ENCODE measurements around the gene PRH1. TPM values are rescaled to one million over a fixed set of nuclear protein-coding genes. Genes with fewer than 3 reads are reported as not detected.

PRH1 gene
- total and polyA plus RNA-seq, 2 of the 8 experiments (the other 6 are each of a cell fraction or from before 2014, with no cell fraction given): 4.5 to 6.5 TPM

- H3K4me1 ChIP-seq (replicated peaks in 1 of 4; ENCODE audit: control insufficient read depth in 3 of 4, insufficient read depth in 4 of 4, low read length in 3 of 4): no peaks in the 10 kb centered on the region
- H4K20me1 ChIP-seq (replicated peaks in 1 of 2; ENCODE audit: control insufficient read depth in 1 of 2, insufficient read depth in 2 of 2, low read length in 2 of 2): no peaks in the 10 kb centered on the region
- no peak overlapping the region for H2BK120ac ChIP-seq (replicated peaks; ENCODE audit: low read depth, low read length)
- H3K18ac ChIP-seq (ENCODE audit: extremely low read depth, low read length): no peak overlapping the region
- DNase-seq (ENCODE audit: low read depth in 1 of 2, low spot score in 2 of 2): no peak
- no peak overlapping the region for H3K23ac ChIP-seq (ENCODE audit: insufficient read length)
- H2BK20ac ChIP-seq (ENCODE audit: low read length): no peak overlapping the region
- no peak overlapping the region for H3K56ac ChIP-seq (replicated peaks; ENCODE audit: insufficient read length, low read depth, low read length)
- H3K27ac ChIP-seq (ENCODE audit: low read depth, low read length): no peak overlapping the region
- FAIRE-seq: no peak
- H3K4me2 ChIP-seq (ENCODE audit: insufficient read depth in 1 of 2, low read depth in 2 of 2, low read length in 2 of 2): no peak overlapping the region
- ChIA-PET CTCF (ENCODE audit: partially characterized antibody) (no interaction called here), POLR2A (ENCODE audit: partially characterized antibody) (no interaction called here)
- no peak overlapping the region for H2AK5ac ChIP-seq (ENCODE audit: low read depth, low read length)
- no peak overlapping the region for H3K4me3 ChIP-seq (ENCODE audit: extremely low read depth in 1 of 4, insufficient read depth in 2 of 4, low read depth in 3 of 4, low read length in 4 of 4)
- no peaks in the 10 kb centered on the region for H3K79me1 ChIP-seq (ENCODE audit: low read depth, low read length)
- no peak overlapping the region for H4K5ac ChIP-seq (ENCODE audit: insufficient read length, low read depth, low read length)
- no peak overlapping the region for H4K91ac ChIP-seq (replicated peaks; ENCODE audit: insufficient read length, low read length)
- H2AFZ ChIP-seq (ENCODE audit: low read length): no peak overlapping the region
- H4K8ac ChIP-seq (ENCODE audit: extremely low read depth, insufficient read depth, low read length): no peak overlapping the region
- no peak overlapping the region for H3K9ac ChIP-seq (replicated peaks in 1 of 4; ENCODE audit: extremely low read depth in 1 of 4, low read depth in 3 of 4, low read length in 3 of 4)
- no peak overlapping the region for H2BK15ac ChIP-seq (ENCODE audit: low read length)
- H3K79me2 ChIP-seq (ENCODE audit: control insufficient read depth in 1 of 2, insufficient read depth in 2 of 2, low read length in 2 of 2): no peaks in the 10 kb centered on the region
- no peaks in the 10 kb centered on the region for H3K36me3 ChIP-seq (ENCODE audit: control insufficient read depth in 2 of 4, insufficient read depth in 4 of 4, low read length in 3 of 4)
- H3K14ac ChIP-seq (ENCODE audit: insufficient read length): no peak overlapping the region
- H2BK12ac ChIP-seq (ENCODE audit: low read depth, low read length): no peak overlapping the region
- H3K4ac ChIP-seq (replicated peaks; ENCODE audit: insufficient read length, low read depth, low read length): no peak overlapping the region
- no peaks in the 10 kb centered on the region for H3K27me3 ChIP-seq (replicated peaks in 1 of 4; ENCODE audit: control insufficient read depth in 3 of 4, extremely low read depth in 1 of 4, insufficient read depth in 3 of 4, low read length in 3 of 4)
- no peak overlapping the region for H2BK5ac ChIP-seq (ENCODE audit: low read depth, low read length)
- no peaks in the 10 kb centered on the region for H3K23me2 ChIP-seq (ENCODE audit: low read depth, low read length)
- TF ChIP-seq HDAC6 (IDR thresholded peaks at IDR 0.05; ENCODE audit: low read depth, low read length) (no peak), MAFK (IDR thresholded peaks at IDR 0.05; ENCODE audit: low read depth, low read length) (no peak), SUZ12 (IDR thresholded peaks at IDR 0.05; ENCODE audit: low read length) (no peak), KDM5A (IDR thresholded peaks at IDR 0.05; ENCODE audit: low read length) (no peak), CTCF (IDR thresholded peaks at IDR 0.05; ENCODE audit: control extremely low read depth in 1 of 3, insufficient read depth in 1 of 3, low read depth in 1 of 3, low read length in 3 of 3) (no peak), ASH2L (IDR thresholded peaks at IDR 0.05; ENCODE audit: low read length) (no peak)
- 85% methylated on average over 8 of the region's 8 CpGs; no CpG with 5 or more reads in 1 of the 2 experiments for WGBS, 2 experiments (ENCODE audit: extremely low coverage in 1 of 2, insufficient coverage in 1 of 2, insufficient read length in 1 of 2, insufficient replicate concordance in 2 of 2, low coverage in 1 of 2, low lambda C conversion rate in 2 of 2, missing lambda C conversion rate in 1 of 2)
- H3K9me3 ChIP-seq (ENCODE audit: insufficient read depth in 2 of 2, low read depth in 1 of 2, low read length in 1 of 2): no peaks in the 10 kb centered on the region
Measured at GRCh38 chr12:10910380-10910779, 26.3 kb upstream of the PRH1 start.

Measured in H1 (cell line).